HG03558 (cell line): ENCODE data around the gene LIG1.
"Not testable (repeated sequence)": the region's sequence is repeated elsewhere in the genome, so short reads cannot be mapped to it uniquely, and the experiment has no call there.

ENCODE experiments used
- ATAC-seq: cut with Tn5 transposase; IDR thresholded peaks from one replicate; pipeline ENCODE4 v1.9.1; 2021; ENCODE audit warnings: moderate number of reproducible peaks; ENCODE audit not compliant: unreplicated experiment; ENCODE audit errors: extremely low read depth

LIG1 gene

DNA sequence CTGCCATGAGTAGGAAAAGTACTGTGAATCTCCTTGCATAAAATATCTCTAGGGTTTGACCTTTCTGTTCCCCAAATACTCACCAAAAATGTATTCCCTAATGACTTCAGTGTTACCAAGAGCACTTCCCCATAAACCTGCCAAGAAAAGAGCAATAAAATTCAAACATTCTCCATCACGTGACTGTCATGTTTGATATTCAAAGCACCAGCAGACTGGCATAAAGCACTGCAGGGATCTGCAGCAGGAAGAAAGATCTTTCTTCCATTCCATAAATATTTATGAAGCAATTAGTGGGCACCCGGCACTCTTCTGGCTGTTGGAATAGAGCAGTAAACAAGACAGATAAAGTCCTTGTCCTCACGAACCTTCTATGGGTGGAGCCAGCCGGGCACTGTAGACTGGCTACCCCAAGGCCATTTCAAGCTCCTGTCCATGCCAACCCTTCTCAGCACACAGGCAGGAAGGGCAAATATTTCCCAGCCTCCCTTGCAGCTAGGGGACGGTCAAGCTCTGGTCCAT lies 79.8 kb downstream of the LIG1 start:
- ATAC-seq, result no peak

DNA sequence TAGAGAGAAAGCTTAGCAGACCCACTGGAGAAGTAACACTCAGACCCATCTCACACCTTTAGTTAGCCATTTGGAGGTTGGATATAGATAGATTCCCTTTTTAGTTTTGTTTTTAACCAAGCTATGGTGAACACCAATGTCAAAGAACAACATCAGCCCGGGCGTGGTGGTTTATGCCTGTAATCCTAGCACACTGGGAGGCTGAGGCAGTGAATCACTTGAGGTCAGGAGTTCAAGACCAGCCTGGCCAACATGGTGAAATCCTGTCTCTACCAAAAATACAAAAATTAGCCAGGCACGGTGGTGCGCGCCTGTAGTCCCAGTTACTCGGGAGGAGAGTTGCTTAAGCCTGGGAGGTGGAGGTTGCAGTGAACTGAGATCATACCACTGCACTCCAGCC lies 81.2 kb downstream of the LIG1 start:
- ATAC-seq, result not testable (repeated sequence)

DNA sequence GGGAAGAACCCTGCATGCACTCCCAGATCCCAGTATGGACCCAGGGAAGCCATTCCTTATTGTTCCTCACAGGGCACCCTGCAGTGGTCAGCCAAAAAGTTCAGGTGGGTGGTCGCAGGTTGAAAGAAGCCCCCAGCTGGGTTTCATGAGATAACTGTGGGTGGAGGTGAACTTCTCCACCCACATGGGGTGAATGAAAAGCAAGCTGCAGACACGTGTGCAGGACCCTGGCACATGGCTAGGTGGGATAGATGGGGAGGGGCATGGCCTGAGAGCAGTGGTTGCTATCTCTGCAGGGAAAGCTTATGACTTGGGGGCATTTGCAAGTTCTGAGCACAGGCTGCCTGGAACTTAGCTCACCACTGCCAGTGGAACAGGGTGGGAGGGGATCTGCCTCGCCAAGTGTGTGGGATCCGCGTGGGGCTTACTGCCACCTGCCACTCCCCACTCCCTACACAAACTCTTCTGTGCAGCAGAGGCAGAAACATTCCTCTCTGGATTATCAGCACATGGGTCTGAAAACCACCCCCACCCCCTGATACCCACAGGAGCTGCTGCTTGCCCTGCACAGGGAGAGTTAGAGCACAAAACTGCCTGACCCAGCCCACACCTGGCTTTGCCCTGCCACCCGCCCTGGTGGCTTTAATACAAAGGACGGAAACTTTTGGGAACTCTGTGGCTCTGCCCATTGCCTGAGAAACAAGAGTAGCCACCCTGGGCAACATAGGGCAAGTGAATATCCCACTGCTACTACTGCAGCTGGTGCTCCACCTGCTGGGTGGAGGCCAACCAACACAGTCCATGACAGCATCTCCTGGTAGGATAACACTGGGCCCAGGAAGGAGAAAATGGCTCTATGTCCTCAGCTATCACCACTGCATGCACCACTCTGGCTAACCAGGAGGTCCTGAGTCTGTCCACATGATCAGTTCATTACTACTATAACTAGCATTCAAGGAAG lies 84.0 kb downstream of the LIG1 start:
- ATAC-seq, result no peak

DNA sequence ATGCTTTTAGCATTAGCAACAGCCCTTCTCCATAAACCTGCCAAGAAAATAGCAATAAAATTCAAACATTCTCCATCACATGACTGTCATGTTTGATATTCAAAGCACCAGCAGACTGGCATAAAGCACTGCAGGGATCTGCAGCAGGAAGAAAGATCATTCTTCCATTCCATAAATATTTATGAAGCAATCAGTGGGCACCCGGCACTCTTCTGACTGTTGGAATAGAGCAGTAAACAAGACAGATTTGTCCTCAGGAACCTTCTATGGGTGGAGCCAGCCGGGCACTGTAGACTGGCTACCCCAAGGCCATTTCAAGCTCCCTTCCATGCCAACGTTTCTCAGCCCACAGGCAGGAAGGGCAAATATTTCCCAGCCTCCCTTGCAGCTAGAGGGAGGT lies 85.1 kb downstream of the LIG1 start:
- no peak for ATAC-seq

DNA sequence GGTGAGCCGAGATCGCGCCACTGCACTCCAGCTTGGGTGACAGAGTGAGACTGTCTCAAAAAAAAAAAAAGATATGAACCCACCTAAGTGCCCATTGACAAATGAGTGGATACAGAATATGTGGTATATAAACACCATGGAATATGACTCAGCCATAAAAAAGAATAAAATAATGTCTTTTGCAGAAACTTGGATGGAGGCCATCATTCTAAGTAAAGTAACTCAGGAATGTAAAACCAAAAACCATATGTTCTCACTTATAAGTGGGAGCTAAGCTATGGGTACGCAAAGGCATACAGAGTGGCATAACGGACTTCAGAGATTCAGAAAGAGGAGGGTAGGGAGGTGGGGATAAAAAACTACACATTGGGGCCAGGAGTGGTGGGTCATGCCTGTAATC lies 89.0 kb downstream of the LIG1 start:
- ATAC-seq, result no peak

DNA sequence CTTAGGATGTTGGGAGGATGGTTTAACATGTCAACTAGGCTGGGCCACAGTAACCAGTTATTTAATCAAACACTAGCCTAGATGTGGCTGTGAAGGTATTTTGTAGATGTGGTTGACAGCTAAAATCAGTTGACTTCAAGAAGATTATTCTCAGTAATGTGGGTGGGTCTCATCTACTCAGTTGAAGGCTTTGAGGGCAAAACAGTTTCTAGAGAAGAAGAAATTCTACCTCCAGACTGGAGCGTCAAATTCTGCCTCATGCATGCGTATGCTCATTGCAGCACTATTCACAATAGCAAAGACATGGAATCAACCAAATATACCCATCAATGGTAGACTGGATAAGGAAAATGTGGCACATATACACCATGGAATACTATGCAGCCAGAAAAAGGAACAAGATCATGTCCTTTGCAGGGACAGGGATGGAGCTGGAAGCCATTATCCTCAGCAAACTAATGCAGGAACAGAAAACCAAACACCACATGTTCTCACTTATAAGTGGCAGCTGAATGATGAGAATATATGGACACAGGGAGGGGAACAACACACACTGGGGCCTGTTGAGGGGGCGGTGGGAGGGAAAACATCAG lies 99.9 kb downstream of the LIG1 start:
- not testable (repeated sequence) for ATAC-seq

DNA sequence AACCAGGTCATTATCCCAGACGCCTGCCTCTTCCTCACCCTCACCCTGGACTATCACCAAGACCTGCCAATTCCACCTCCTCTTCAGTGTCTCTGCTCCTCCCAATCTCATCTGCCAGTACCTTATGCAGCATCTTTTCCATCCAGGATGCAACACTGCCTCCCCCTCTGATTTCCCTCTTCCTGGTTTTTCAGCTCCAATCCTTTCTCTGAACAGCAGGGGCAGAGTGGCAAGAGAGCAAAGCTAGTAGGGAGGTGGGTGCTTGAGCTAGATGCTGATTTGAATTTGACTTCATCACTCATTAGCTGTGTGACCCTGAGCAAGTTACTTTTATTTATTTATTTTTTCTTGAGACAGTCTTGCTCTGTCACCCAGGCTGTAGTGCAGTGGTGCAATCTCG lies 100.7 kb downstream of the LIG1 start:
- ATAC-seq, result no peak
